AG09319 (cell line): ENCODE results near the gene SP140.

ENCODE experiments used
- DNase-seq: peaks from one replicate; pipeline ENCODE4 v3.0.0-alpha.2; 2010; ENCODE audit warnings: low read depth; ENCODE audit errors: extremely low read depth
- TF ChIP-seq, protein P1 (sequence below): IDR thresholded peaks from 2 replicates; pipeline ENCODE4 v1.5.1; 2011; ENCODE audit warnings: low read depth, mild to moderate bottlenecking, inconsistent platforms, low read length, moderate library complexity

The SP140 gene

DNA sequence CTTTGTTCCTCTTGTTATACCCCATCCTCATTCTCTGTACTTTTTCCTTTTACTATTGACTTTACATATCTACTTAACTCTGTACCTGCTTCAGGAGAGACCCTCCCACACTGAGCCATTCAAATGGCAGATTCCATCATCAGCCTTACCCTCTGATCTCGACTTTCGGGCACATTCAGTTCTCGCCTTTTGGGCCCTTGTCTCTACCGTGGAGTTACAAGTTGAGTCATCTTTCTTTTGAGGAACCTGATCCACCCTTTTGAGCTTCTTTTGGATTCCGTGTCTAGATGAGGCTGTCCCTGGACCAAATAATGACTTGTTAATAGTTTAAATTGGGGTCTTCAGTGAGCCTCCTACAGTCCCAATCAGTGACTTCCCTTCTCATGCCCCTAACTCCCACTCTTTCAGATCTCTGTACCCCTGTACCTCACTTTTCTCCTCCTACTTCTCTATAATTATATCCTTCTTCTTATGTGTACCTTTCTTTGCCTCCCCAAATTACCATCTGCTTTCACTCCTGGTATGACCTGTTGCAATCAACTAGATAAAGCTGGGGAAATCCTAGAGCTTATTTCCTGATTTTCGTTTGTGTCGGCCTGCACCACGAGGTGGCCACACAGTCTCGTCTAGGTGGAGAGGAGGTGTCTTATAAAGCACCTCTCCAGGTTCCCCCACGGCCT lies 23.0 kb upstream of the SP140 start:
- TF ChIP-seq, protein P1, sequence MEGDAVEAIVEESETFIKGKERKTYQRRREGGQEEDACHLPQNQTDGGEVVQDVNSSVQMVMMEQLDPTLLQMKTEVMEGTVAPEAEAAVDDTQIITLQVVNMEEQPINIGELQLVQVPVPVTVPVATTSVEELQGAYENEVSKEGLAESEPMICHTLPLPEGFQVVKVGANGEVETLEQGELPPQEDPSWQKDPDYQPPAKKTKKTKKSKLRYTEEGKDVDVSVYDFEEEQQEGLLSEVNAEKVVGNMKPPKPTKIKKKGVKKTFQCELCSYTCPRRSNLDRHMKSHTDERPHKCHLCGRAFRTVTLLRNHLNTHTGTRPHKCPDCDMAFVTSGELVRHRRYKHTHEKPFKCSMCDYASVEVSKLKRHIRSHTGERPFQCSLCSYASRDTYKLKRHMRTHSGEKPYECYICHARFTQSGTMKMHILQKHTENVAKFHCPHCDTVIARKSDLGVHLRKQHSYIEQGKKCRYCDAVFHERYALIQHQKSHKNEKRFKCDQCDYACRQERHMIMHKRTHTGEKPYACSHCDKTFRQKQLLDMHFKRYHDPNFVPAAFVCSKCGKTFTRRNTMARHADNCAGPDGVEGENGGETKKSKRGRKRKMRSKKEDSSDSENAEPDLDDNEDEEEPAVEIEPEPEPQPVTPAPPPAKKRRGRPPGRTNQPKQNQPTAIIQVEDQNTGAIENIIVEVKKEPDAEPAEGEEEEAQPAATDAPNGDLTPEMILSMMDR = no peak

DNA sequence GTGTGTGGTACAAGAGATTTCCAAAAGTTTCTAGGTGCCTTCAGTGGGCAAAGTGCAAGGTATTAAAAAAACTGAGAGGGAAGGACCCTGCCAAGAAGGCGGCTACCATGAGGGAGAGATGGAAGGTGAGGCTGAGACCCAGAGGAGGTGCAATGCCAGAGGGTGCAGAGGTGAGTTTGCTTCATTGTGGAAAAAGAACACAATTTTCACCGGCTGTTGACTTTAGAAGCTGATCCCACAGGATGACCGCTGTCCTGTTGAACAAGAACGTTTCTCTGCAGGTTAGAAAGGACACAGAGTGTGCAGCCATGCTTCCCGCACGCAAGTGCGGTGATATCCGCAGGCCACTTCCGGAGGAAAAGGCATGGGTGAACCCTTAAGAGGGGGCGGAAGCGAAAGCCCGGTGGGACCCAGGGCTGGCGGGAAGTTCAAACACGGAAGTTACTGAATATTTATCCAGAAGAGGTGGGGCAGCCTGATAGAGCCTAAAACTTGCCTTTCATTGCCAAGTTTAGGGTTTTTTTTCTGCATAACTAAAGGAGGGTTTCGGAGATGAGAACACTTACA lies 22.3 kb upstream of the SP140 start:
- DNase-seq = no peak
- TF ChIP-seq, protein P1 = no peak

More for the DNA sequence above, 23.0 kb upstream of the SP140 start:
- no peak for DNase-seq

GRCh38 chr2:230205034-230205433 lies 20.5 kb upstream of the SP140 start:
- TF ChIP-seq, protein P1 = no peak
- no peak for DNase-seq

GRCh38 chr2:230205721-230206120 lies 19.8 kb upstream of the SP140 start:
- no peak for DNase-seq
- TF ChIP-seq, protein P1 = no peak

DNA sequence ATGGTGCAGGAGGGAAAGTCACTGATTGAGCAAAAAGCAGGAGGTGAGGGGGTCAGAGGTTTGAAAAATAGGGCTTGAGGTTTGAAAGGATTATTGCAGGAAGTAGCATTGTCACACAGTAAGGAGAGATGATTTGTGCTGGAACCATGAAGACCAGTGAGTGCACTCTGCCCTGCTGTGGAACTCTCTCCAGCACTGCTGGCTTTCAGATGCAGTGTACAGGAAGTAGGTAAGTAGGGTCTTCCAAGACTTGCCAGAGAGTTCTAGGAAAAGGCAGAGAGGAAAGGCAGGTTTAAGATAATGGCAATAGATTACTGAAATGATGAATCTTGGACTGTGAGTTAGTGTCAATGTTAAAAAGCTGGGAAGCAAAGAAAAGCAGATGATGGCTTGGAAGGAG lies 17.0 kb upstream of the SP140 start:
- TF ChIP-seq, protein P1 = no peak

GRCh38 chr2:230209422-230210051 lies 16.0 kb upstream of the SP140 start:
- TF ChIP-seq, protein P1 = no peak

More for the DNA sequence above, 17.0 kb upstream of the SP140 start:
- DNase-seq = no peak

GRCh38 chr2:230216489-230216888 lies 9.0 kb upstream of the SP140 start:
- DNase-seq = no peak
- TF ChIP-seq, protein P1 = no peak

More at GRCh38 chr2:230209422-230210051, 16.0 kb upstream of the SP140 start:
- DNase-seq = no peak
